NCI-H510A treated with DMSO at 0.1 percent for 48 hours (cell line): ENCODE measurements around the gene SFXN4.

ENCODE experiments used
- DNase-seq: peaks from one replicate; lab custom pipeline; 2025; lab: John Stamatoyannopoulos, UW

Gene SFXN4

GRCh38 chr10:119165171-119166117 is at the start of gene SFXN4:
Gene SFXN4, minus strand, starts transcription at chr10:119165714. Its CDS starts 67 bp downstream, at chr10:119165647.
- DNase-seq = peak; percentile 67

- DNase-seq = no peak
These were observed 46.3 kb upstream of the SFXN4 start for GRCh38 chr10:119211625-119212441.

- DNase-seq = no peak
These were observed 45.7 kb upstream of the SFXN4 start for GRCh38 chr10:119211176-119211575.

- no peak for DNase-seq
These were observed 45.1 kb upstream of the SFXN4 start for GRCh38 chr10:119210633-119211032.

- no peak for DNase-seq
These were observed 44.3 kb upstream of the SFXN4 start for GRCh38 chr10:119209736-119210355.

GRCh38 chr10:119209035-119209735 is 43.7 kb upstream of the SFXN4 start:
- DNase-seq = peak; percentile 80

- DNase-seq = no peak
These were observed 43.0 kb upstream of the SFXN4 start for GRCh38 chr10:119208553-119208940.

- DNase-seq = peak; percentile 67
These were observed 42.4 kb upstream of the SFXN4 start for GRCh38 chr10:119207713-119208552.

GRCh38 chr10:119207366-119207666 is 41.8 kb upstream of the SFXN4 start, which contains the start of gene GRK5:
Gene GRK5, plus strand, starts transcription at chr10:119207571. Its CDS starts 347 bp downstream, at chr10:119207918.
- DNase-seq = peak; percentile 76

GRCh38 chr10:119206603-119207365 is 41.3 kb upstream of the SFXN4 start:
- peak; percentile 52 for DNase-seq

- no peak for DNase-seq
These were observed 40.5 kb upstream of the SFXN4 start for GRCh38 chr10:119205894-119206602.

- no peak for DNase-seq
These were observed 37.5 kb upstream of the SFXN4 start for GRCh38 chr10:119203006-119203405.

GRCh38 chr10:119201233-119201632 is 35.7 kb upstream of the SFXN4 start:
- DNase-seq = no peak

GRCh38 chr10:119199231-119199992 is 33.9 kb upstream of the SFXN4 start:
- DNase-seq = peak; percentile 66

- DNase-seq = no peak
These were observed 32.9 kb upstream of the SFXN4 start for GRCh38 chr10:119198438-119198837.

GRCh38 chr10:119197921-119198320 is 32.4 kb upstream of the SFXN4 start:
- no peak for DNase-seq

GRCh38 chr10:119191881-119192280 is 26.4 kb upstream of the SFXN4 start:
- DNase-seq = no peak

GRCh38 chr10:119190954-119191785 is 25.7 kb upstream of the SFXN4 start:
- DNase-seq = no peak
